WERI-Rb-1 (cell line): ENCODE results near the gene MGLL.

ENCODE experiments used
- DNase-seq: peaks from one replicate; pipeline ENCODE4 v3.0.0-alpha.2; 2020
- H3K27ac ChIP-seq: fragments of 250-450 bp; sonication (Bioruptor Pico); 2 replicates; pipeline ENCODE4 v1.5.1; 2020; ENCODE audit warnings: mild to moderate bottlenecking, moderate library complexity
- H3K27me3 ChIP-seq: fragments of 250-450 bp; sonication (Bioruptor Pico); 2 replicates; pipeline ENCODE4 v1.5.1; 2021; ENCODE audit warnings: mild to moderate bottlenecking, low read depth, moderate library complexity; ENCODE audit not compliant: insufficient read depth, severe bottlenecking
- H3K36me3 ChIP-seq: fragments of 250-450 bp; sonication (Bioruptor Pico); 2 replicates; pipeline ENCODE4 v1.5.1; 2020; ENCODE audit warnings: mild to moderate bottlenecking, moderate library complexity
- H3K4me3 ChIP-seq: 2 replicates; pipeline ENCODE4 v1.5.1; 2011; ENCODE audit warnings: low read depth, mild to moderate bottlenecking, control low read depth, low read length
- H3K9me3 ChIP-seq: fragments of 250-450 bp; sonication (Bioruptor Pico); 2 replicates; pipeline ENCODE4 v1.5.1; 2021; ENCODE audit warnings: mild to moderate bottlenecking, moderate library complexity; ENCODE audit not compliant: severe bottlenecking
- TF ChIP-seq, protein P1 (sequence below): IDR thresholded peaks from 2 replicates; pipeline ENCODE4 v1.5.1; 2011; ENCODE audit warnings: low read depth, mild to moderate bottlenecking, control low read depth, inconsistent platforms, low read length

Gene MGLL

DNA sequence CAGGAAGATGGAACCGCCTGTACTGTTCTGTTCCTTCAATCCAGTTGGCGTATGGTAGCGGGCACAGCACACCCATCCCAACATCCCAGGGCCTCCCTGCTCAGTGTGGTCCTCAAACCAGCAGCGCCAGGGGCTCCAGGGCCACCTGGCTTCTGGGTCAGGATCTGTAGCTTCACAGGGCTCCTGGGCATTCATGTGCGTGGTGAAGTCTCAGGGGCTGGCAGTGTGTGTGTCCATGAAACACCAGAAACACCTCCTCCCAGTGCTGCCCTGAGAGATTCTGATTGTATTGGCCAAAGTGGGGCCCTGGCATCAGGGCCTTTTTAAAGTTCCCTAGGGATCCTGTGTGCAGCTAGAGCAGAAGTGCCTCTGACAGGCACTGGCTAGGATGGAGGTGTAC lies 107.4 kb downstream of the MGLL start:
- Histone ChIP-seq H3K27ac (no peak overlapping the region), H3K27me3 (no peaks in the 10 kb centered on the region), H3K4me3 (no peak overlapping the region), H3K36me3 (no peaks in the 10 kb centered on the region), H3K9me3 (no peaks in the 10 kb centered on the region)
- no peak for DNase-seq
- TF ChIP-seq, protein P1, sequence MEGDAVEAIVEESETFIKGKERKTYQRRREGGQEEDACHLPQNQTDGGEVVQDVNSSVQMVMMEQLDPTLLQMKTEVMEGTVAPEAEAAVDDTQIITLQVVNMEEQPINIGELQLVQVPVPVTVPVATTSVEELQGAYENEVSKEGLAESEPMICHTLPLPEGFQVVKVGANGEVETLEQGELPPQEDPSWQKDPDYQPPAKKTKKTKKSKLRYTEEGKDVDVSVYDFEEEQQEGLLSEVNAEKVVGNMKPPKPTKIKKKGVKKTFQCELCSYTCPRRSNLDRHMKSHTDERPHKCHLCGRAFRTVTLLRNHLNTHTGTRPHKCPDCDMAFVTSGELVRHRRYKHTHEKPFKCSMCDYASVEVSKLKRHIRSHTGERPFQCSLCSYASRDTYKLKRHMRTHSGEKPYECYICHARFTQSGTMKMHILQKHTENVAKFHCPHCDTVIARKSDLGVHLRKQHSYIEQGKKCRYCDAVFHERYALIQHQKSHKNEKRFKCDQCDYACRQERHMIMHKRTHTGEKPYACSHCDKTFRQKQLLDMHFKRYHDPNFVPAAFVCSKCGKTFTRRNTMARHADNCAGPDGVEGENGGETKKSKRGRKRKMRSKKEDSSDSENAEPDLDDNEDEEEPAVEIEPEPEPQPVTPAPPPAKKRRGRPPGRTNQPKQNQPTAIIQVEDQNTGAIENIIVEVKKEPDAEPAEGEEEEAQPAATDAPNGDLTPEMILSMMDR, result no peak

DNA sequence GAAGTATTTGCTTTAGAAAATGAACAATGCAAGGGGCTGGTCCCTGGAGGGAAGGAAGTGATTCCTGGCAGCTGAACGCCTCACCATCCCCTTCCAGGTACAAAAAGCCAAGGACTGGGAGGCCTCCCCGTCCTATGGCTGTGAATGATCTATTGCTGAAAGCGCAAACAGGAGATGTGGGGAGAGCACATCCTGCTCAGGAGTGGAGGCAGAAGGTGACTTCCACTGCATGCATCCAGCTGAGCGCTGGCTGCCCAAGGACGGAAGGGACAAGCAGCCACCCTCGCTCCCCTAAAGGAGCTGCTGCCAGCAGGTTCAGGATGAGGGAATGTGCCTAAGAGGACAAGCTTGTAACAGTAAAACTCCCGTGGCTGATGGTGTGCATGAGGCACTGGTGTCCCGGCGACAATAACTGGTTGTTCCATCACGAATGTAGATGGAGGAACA lies 108.2 kb downstream of the MGLL start:
- TF ChIP-seq, protein P1, result no peak
- no peak overlapping the region for H3K4me3 ChIP-seq
- no peak overlapping the region; the same call in 1 of the 2 replicates for H3K27ac ChIP-seq
- H3K9me3 ChIP-seq, result no peaks in the 10 kb centered on the region
- no peak for DNase-seq
- H3K36me3 ChIP-seq, result no peaks in the 10 kb centered on the region
- no peaks in the 10 kb centered on the region for H3K27me3 ChIP-seq

DNA sequence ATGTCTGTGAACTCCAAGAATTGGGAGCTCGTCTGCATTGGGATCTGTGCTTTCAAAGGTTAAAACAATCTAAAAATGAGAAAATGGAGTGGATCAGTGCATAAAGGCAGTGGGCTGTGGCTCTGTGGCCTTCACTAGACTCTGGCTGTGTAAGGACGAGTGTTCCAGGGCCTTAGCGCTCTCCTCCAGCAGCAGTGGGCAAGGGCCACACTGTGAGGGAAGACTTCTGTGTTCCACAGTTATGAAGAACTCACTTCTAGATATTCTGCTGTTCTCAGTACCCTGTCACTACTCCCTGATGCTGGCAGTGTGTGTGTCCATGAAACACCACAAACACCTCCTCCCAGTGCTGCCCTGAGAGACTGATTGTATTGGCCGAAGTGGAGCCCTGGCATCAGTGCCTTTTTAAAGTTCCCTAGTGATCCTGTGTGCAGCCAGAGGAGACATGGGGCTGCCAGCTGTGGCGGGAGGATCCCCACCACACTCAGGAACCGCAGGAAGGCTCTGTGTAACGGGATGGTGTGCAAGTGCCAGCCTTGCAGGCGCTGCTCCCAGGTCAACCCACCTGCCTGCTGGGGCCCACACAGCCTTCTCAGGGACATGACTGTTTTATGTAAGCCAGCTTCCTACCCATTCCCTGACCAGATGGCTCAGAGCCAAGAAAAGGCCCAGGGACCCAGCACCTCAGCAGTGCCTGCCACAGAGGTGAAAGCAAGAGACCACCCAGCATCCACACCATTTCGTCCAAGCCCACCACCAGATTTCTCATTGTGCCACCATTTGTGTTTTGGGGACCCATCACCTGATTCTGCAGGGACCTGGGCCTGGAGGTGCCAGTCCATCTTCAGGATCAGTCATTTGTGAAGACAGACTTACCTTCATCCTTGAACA lies 109.2 kb downstream of the MGLL start:
- Histone ChIP-seq H3K4me3 (no peak overlapping the region), H3K27me3 (no peaks in the 10 kb centered on the region), H3K36me3 (no peaks in the 10 kb centered on the region), H3K9me3 (no peaks in the 10 kb centered on the region), H3K27ac (no peak overlapping the region; the same call in 1 of the 2 replicates)
- TF ChIP-seq, protein P1, result no peak
- no peak for DNase-seq

DNA sequence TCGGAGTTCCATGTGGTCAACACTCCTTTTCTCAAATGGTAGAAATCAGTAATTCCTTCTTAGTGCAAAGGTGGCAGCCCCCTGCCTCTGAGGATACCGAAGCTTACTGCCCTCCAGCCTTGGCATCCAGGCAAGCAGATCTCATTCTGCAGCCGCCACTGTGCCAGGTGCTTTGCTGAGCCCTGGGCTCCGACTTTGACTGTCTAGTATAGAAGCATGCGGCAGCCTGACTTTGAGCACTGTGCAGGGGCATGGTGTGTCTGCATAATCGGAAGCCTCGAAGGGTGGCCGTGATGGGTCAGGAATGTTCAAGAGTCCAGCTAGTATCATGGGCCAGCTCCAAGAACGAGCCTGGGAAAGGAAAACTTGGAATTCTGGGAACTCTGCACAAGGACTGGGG lies 109.9 kb downstream of the MGLL start:
- TF ChIP-seq, protein P1, result no peak

DNA sequence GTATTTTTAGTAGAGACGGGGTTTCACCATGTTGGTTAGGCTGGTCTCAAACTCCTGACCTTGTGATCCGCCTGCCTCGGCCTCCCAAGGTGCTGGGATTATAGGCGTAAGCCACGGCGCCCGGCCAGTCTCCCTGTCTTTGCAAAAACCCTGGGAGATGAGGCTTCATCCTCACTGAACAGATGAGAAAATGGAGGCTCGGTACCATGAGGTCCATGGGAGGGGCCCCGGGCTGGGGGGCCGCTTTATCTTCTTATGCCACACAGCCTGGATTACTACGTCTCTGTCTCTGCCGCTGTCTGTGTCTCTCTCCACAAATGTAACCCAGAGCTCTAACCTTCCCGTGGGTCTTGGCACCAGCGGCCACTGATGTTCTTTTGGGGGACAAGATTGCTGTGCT lies 110.4 kb downstream of the MGLL start:
- no peaks in the 10 kb centered on the region for H3K27me3 ChIP-seq
- TF ChIP-seq, protein P1, result no peak
- DNase-seq, result no peak
- no peaks in the 10 kb centered on the region for H3K9me3 ChIP-seq
- H3K36me3 ChIP-seq, result no peaks in the 10 kb centered on the region
- H3K27ac ChIP-seq, result no peak overlapping the region
- no peak overlapping the region for H3K4me3 ChIP-seq

More for the DNA sequence above, 109.9 kb downstream of the MGLL start:
- Histone ChIP-seq H3K9me3 (no peaks in the 10 kb centered on the region), H3K36me3 (no peaks in the 10 kb centered on the region), H3K4me3 (no peak overlapping the region), H3K27me3 (no peaks in the 10 kb centered on the region), H3K27ac (no peak overlapping the region)
- no peak for DNase-seq
